GM23338 (cell line): ENCODE data around the gene SERPINA3. TPM values are rescaled to one million over a fixed set of nuclear protein-coding genes. Genes with fewer than 3 reads are reported as not detected.

Experiments
- ATAC-seq: fragments of 200-7000 bp; cut with Tn5 transposase; 3 replicates; pipeline ENCODE4 v1.9.1; 2020
- DNase-seq: peaks from one replicate; pipeline ENCODE4 v3.0.0-alpha.2; 2015; ENCODE audit warnings: low spot score
- H2AFZ ChIP-seq: fragments of 200-600 bp; sonication (generic); 2 replicates; pipeline ENCODE4 v1.8.0; 2016; ENCODE audit warnings: antibody characterized with exemption, mild to moderate bottlenecking, moderate library complexity
- H3F3A ChIP-seq: fragments of 200-600 bp; sonication (generic); replicated peaks from 2 replicates; pipeline ENCODE4 v1.8.0; 2017; ENCODE audit warnings: antibody characterized with exemption, mixed run types, low read depth
- H3K27ac ChIP-seq: fragments of 200-600 bp; sonication (generic); 2 replicates; pipeline ENCODE4 v1.6.1; 2016; ENCODE audit warnings: low read depth
- H3K27me3 ChIP-seq: fragments of 200-600 bp; sonication (generic); 2 replicates; pipeline ENCODE4 v1.8.0; 2016; ENCODE audit warnings: mild to moderate bottlenecking, mixed run types, moderate library complexity; ENCODE audit not compliant: insufficient read depth
- H3K36me3 ChIP-seq: fragments of 200-600 bp; sonication (generic); 2 replicates; pipeline ENCODE4 v1.8.0; 2016; ENCODE audit warnings: mild to moderate bottlenecking; ENCODE audit not compliant: insufficient read depth
- H3K4me1 ChIP-seq: fragments of 200-600 bp; sonication (generic); 2 replicates; pipeline ENCODE4 v1.8.0; 2016; ENCODE audit warnings: mild to moderate bottlenecking, moderate library complexity; ENCODE audit not compliant: insufficient read depth
- H3K4me2 ChIP-seq: fragments of 200-600 bp; sonication (generic); 2 replicates; pipeline ENCODE4 v1.7.1; 2017; ENCODE audit warnings: mixed run types
- H3K4me3 ChIP-seq: fragments of 200-600 bp; sonication (generic); 2 replicates; pipeline ENCODE4 v1.6.1; 2016; ENCODE audit warnings: mixed run types
- H3K79me2 ChIP-seq: fragments of 200-600 bp; sonication (generic); replicated peaks from 2 replicates; pipeline ENCODE4 v1.8.0; 2017; ENCODE audit warnings: mild to moderate bottlenecking; ENCODE audit not compliant: insufficient read depth
- H3K9me2 ChIP-seq: fragments of 200-600 bp; sonication (generic); 2 replicates; pipeline ENCODE4 v1.8.0; 2017; ENCODE audit not compliant: insufficient read depth
- H4K20me1 ChIP-seq: fragments of 200-600 bp; sonication (generic); replicated peaks from 2 replicates; pipeline ENCODE4 v1.8.0; 2017; ENCODE audit warnings: mild to moderate bottlenecking; ENCODE audit not compliant: insufficient read depth
- H3K27ac Mint-ChIP-seq: 2 replicates; pipeline ENCODE4 v1.8.0; 2020; ENCODE audit warnings: inconsistent platforms, mild to moderate bottlenecking, moderate library complexity, mixed read lengths
- H3K27me3 Mint-ChIP-seq: 3 replicates; pipeline ENCODE4 v1.8.0; 2022; ENCODE audit warnings: low read depth, mild to moderate bottlenecking, moderate library complexity, mixed read lengths, inconsistent platforms; ENCODE audit not compliant: insufficient read depth, poor library complexity
- H3K36me3 Mint-ChIP-seq: 3 replicates; pipeline ENCODE4 v1.8.0; 2021; ENCODE audit warnings: low read depth, mild to moderate bottlenecking, inconsistent platforms, moderate library complexity, mixed read lengths
- H3K4me1 Mint-ChIP-seq: 3 replicates; pipeline ENCODE4 v1.8.0; 2020; ENCODE audit warnings: mild to moderate bottlenecking, inconsistent platforms, mixed read lengths
- H3K4me3 Mint-ChIP-seq: 3 replicates; pipeline ENCODE4 v1.8.0; 2021; ENCODE audit warnings: moderate library complexity, mild to moderate bottlenecking, inconsistent platforms, mixed read lengths
- H3K9me3 Mint-ChIP-seq: 3 replicates; pipeline ENCODE4 v1.8.0; 2020; ENCODE audit warnings: moderate library complexity, mild to moderate bottlenecking, inconsistent platforms, mixed read lengths
- EZH2 ChIP-seq: fragments of 200-600 bp; sonication (generic); IDR thresholded peaks from one replicate; pipeline ENCODE4 v1.8.0; 2017; ENCODE audit warnings: antibody characterized with exemption, mild to moderate bottlenecking, low read depth; ENCODE audit not compliant: unreplicated experiment
- JUNB ChIP-seq: IDR thresholded peaks from one replicate; pipeline ENCODE4 v1.6.1; 2016; ENCODE audit warnings: antibody characterized with exemption; ENCODE audit not compliant: unreplicated experiment
- POLR2AphosphoS5 ChIP-seq: IDR thresholded peaks from 2 replicates; pipeline ENCODE4 v1.6.1; 2016; ENCODE audit warnings: antibody characterized with exemption, low read depth
- ZNF114 ChIP-seq: fragments of 250-450 bp; sonication (Bioruptor Pico); IDR thresholded peaks from 2 replicates; pipeline ENCODE4 v1.5.0; 2020; ENCODE audit warnings: mild to moderate bottlenecking, moderate library complexity
- polyA plus RNA-seq: library from polyadenylated mRNA; unstranded; fragments of >200 nt; fragmentation: Nextera tagmentation; extraction: Ambion mirVana; gene quantifications from 2 replicates; pipeline ENCODE4 v1.2.1, GENCODE V29; 2016
- total RNA-seq: library from RNA; depleted of rRNA; stranded (reverse); fragments of >200 nt; shearing (Covaris generic); gene quantifications from 2 replicates; pipeline ENCODE4 v1.2.3, GENCODE V29; 2014
- TF ChIP-seq, protein P1 (sequence below), 2 experiments: fragments of 200-600 bp in 1 of 2; sonication (generic) in 1 of 2; conservative IDR thresholded peaks; 2 replicates each; pipeline versions ENCODE4 v1.5.1 to v1.6.1; 2016 to 2017; ENCODE audit warnings: antibody characterized with exemption in 2 of 2, low read depth in 2 of 2, mild to moderate bottlenecking in 2 of 2, moderate library complexity in 1 of 2
- TF ChIP-seq, protein P2 (sequence below): fragments of 250-450 bp; sonication (Bioruptor Pico); IDR thresholded peaks from 2 replicates; pipeline ENCODE4 v1.5.0; 2020; ENCODE audit warnings: mild to moderate bottlenecking, moderate library complexity

SERPINA3 gene
- total and polyA plus RNA-seq, 2 experiments from 2014 or later: not detected

DNA sequence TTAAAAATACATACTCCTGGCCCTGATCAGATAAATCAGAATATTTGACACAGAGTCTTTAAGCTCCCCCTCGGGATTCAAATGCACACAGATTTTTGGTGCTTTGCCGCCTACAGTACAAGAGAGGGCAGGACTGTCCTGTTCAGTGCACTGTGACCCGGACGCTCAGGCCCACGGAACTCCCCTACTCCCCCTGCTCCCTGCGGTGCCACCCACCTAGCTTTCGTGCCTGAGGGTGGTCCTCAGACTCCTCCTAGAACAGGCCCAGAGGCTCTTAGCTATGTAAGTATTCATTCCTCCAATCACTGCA lies 13.7 kb upstream of the SERPINA3 start:
- ATAC-seq (peak; percentile 21; the same call in 1 of the 3 replicates), DNase-seq (no peak)
- H3K27ac ChIP-seq: no peak overlapping the region
- peak overlapping the region; percentile 80; the same call in 1 of the 2 replicates for H3K27ac Mint-ChIP-seq
- no peaks in the 10 kb centered on the region for H3K9me2 ChIP-seq
- H3K4me3 ChIP-seq: no peak overlapping the region
- H3K4me1 ChIP-seq: no peaks in the 10 kb centered on the region
- no peaks in the 10 kb centered on the region for H3K79me2 ChIP-seq
- no peaks in the 10 kb centered on the region; the same call in 1 of the 3 replicates for H3K36me3 Mint-ChIP-seq
- H4K20me1 ChIP-seq: no peaks in the 10 kb centered on the region
- H3K9me3 Mint-ChIP-seq: peaks cover 7% of the 10 kb centered on the region; the same call in 2 of the 3 replicates
- H3K4me3 Mint-ChIP-seq: no peak overlapping the region
- H3F3A ChIP-seq: no peaks in the 10 kb centered on the region
- H2AFZ ChIP-seq: peak overlapping the region; percentile 84; the same call in 1 of the 2 replicates
- H3K36me3 ChIP-seq: no peaks in the 10 kb centered on the region
- H3K4me1 Mint-ChIP-seq: peaks cover 13% of the 10 kb centered on the region
- no peak for TF ChIP-seq EZH2
- TF ChIP-seq JUNB: no peak
- TF ChIP-seq, protein P1, sequence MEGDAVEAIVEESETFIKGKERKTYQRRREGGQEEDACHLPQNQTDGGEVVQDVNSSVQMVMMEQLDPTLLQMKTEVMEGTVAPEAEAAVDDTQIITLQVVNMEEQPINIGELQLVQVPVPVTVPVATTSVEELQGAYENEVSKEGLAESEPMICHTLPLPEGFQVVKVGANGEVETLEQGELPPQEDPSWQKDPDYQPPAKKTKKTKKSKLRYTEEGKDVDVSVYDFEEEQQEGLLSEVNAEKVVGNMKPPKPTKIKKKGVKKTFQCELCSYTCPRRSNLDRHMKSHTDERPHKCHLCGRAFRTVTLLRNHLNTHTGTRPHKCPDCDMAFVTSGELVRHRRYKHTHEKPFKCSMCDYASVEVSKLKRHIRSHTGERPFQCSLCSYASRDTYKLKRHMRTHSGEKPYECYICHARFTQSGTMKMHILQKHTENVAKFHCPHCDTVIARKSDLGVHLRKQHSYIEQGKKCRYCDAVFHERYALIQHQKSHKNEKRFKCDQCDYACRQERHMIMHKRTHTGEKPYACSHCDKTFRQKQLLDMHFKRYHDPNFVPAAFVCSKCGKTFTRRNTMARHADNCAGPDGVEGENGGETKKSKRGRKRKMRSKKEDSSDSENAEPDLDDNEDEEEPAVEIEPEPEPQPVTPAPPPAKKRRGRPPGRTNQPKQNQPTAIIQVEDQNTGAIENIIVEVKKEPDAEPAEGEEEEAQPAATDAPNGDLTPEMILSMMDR (conservative IDR thresholded peaks at IDR 0.05; ENCODE audit: low read depth in 2 of 2): no peak
- no peak for TF ChIP-seq ZNF114
- no peaks in the 10 kb centered on the region for H3K27me3 ChIP-seq
- H3K27me3 Mint-ChIP-seq: peaks cover 10% of the 10 kb centered on the region
- no peak overlapping the region for H3K4me2 ChIP-seq

DNA sequence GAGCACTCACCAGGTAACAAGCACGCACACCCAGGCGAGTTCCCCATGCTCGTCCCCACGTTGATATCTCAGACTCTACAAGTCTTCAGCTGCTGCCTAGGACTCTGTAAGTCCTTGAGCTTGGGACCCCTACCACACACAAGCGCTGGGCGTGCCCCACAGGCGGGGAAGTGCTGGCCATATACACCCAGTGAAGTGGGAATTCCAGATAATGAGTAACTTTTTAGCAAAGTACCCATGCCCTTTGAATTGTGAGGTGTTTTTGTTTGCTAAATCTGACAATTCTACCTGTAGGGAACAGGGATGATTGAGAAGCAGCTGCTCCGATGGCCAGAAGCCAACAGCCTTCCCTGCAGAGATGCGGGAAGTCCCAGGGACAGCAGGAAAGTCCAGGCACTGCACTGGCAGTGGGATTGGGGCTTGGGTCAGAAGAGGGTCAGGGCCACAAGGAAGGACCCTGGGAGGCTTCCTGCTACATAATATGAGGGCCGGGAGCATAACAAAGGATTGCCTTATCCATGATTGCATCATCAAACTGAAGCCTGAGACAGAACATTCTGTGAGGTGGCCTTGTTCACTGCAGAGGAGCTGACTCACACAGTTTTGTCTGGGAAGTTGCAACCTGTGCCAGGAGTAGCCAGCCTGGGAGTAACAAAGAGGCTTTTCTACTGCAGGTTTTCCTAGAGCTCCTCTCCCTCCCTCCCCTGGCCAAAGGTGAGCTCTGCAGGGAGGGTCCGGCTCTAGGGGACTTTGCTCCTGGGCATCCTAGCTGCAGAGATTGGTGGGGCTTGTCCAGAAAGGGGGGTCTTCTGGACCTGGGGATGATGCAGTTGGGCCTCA lies 13.2 kb upstream of the SERPINA3 start:
- Mint-ChIP-seq H3K27me3 (peaks cover 10% of the 10 kb centered on the region), H3K27ac (peak overlapping the region; percentile 80), H3K4me1 (peaks cover 13% of the 10 kb centered on the region), H3K4me3 (no peak overlapping the region), H3K9me3 (peaks cover 7% of the 10 kb centered on the region; the same call in 2 of the 3 replicates), H3K36me3 (no peaks in the 10 kb centered on the region; the same call in 1 of the 3 replicates)
- Histone ChIP-seq H4K20me1 (no peaks in the 10 kb centered on the region), H3K4me2 (no peak overlapping the region), H3K27me3 (no peaks in the 10 kb centered on the region), H2AFZ (peak overlapping the region; percentile 84), H3K79me2 (no peaks in the 10 kb centered on the region), H3K4me3 (no peak overlapping the region), H3K27ac (no peak overlapping the region), H3K36me3 (no peaks in the 10 kb centered on the region), H3K9me2 (no peaks in the 10 kb centered on the region), H3K4me1 (no peaks in the 10 kb centered on the region), H3F3A (no peaks in the 10 kb centered on the region)
- TF ChIP-seq, protein P1 (conservative IDR thresholded peaks at IDR 0.05; ENCODE audit: low read depth in 2 of 2): no peak
- TF ChIP-seq, protein P2, sequence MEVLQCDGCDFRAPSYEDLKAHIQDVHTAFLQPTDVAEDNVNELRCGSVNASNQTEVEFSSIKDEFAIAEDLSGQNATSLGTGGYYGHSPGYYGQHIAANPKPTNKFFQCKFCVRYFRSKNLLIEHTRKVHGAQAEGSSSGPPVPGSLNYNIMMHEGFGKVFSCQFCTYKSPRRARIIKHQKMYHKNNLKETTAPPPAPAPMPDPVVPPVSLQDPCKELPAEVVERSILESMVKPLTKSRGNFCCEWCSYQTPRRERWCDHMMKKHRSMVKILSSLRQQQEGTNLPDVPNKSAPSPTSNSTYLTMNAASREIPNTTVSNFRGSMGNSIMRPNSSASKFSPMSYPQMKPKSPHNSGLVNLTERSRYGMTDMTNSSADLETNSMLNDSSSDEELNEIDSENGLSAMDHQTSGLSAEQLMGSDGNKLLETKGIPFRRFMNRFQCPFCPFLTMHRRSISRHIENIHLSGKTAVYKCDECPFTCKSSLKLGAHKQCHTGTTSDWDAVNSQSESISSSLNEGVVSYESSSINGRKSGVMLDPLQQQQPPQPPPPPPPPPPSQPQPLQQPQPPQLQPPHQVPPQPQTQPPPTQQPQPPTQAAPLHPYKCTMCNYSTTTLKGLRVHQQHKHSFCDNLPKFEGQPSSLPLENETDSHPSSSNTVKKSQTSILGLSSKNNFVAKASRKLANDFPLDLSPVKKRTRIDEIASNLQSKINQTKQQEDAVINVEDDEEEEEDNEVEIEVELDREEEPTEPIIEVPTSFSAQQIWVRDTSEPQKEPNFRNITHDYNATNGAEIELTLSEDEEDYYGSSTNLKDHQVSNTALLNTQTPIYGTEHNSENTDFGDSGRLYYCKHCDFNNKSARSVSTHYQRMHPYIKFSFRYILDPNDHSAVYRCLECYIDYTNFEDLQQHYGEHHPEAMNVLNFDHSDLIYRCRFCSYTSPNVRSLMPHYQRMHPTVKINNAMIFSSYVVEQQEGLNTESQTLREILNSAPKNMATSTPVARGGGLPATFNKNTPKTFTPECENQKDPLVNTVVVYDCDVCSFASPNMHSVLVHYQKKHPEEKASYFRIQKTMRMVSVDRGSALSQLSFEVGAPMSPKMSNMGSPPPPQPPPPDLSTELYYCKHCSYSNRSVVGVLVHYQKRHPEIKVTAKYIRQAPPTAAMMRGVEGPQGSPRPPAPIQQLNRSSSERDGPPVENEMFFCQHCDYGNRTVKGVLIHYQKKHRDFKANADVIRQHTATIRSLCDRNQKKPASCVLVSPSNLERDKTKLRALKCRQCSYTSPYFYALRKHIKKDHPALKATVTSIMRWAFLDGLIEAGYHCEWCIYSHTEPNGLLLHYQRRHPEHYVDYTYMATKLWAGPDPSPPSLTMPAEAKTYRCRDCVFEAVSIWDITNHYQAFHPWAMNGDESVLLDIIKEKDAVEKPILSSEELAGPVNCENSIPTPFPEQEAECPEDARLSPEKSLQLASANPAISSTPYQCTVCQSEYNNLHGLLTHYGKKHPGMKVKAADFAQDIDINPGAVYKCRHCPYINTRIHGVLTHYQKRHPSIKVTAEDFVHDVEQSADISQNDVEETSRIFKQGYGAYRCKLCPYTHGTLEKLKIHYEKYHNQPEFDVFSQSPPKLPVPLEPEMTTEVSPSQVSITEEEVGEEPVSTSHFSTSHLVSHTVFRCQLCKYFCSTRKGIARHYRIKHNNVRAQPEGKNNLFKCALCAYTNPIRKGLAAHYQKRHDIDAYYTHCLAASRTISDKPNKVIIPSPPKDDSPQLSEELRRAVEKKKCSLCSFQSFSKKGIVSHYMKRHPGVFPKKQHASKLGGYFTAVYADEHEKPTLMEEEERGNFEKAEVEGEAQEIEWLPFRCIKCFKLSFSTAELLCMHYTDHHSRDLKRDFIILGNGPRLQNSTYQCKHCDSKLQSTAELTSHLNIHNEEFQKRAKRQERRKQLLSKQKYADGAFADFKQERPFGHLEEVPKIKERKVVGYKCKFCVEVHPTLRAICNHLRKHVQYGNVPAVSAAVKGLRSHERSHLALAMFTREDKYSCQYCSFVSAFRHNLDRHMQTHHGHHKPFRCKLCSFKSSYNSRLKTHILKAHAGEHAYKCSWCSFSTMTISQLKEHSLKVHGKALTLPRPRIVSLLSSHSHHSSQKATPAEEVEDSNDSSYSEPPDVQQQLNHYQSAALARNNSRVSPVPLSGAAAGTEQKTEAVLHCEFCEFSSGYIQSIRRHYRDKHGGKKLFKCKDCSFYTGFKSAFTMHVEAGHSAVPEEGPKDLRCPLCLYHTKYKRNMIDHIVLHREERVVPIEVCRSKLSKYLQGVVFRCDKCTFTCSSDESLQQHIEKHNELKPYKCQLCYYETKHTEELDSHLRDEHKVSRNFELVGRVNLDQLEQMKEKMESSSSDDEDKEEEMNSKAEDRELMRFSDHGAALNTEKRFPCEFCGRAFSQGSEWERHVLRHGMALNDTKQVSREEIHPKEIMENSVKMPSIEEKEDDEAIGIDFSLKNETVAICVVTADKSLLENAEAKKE (CRISPR knock-in tag): peak; percentile 1; the same call in 1 of the 2 replicates
- TF ChIP-seq POLR2AphosphoS5: no peak
- ATAC-seq (peak; percentile 71), DNase-seq (peak; percentile 24)
